Upper lobe of left lung (tissue), 6 donors: ENCODE data around the gene TCHP. TPM values are rescaled to one million over a fixed set of nuclear protein-coding genes. Genes with fewer than 3 reads are reported as not detected.
A peak's percentile ranks its signal among the peaks of the same experiment; 100 is the strongest.

Experiments used
- ATAC-seq, 2 donors: fragments of 200-7000 bp; cut with Tn5 transposase; one replicate each; pipeline ENCODE4 v1.9.1; 2022; ENCODE audit warnings: mild to moderate bottlenecking in 2 of 2, moderate library complexity in 2 of 2; ENCODE audit not compliant: low FRiP score in 2 of 2
- DNase-seq, 2 donors: peaks; one replicate each; pipeline ENCODE4 v3.0.0-alpha.2; 2019 to 2020
- H3K27ac ChIP-seq, 4 donors: fragments of 200-600 bp; sonication (generic); one replicate each; pipeline ENCODE4 v1.5.1; 2016 to 2019
- H3K27me3 ChIP-seq, 4 donors: fragments of 200-600 bp; sonication (generic); one replicate each; pipeline ENCODE4 v1.5.1; 2017 to 2019
- H3K36me3 ChIP-seq, 4 donors: fragments of 200-600 bp; sonication (generic); one replicate each; pipeline ENCODE4 v1.5.1; 2016 to 2019
- H3K4me1 ChIP-seq, 4 donors: fragments of 200-600 bp; sonication (generic); one replicate each; pipeline ENCODE4 v1.5.1; 2018 to 2019
- H3K4me3 ChIP-seq, 4 donors: fragments of 200-600 bp; sonication (generic); one replicate each; pipeline ENCODE4 v1.5.1; 2017 to 2019; ENCODE audit warnings: mild to moderate bottlenecking in 2 of 4, moderate library complexity in 1 of 4
- H3K9me3 ChIP-seq, 4 donors: fragments of 200-600 bp; sonication (generic); one replicate each; pipeline ENCODE4 v1.5.1; 2018 to 2019
- EP300 ChIP-seq, 4 donors: sonication (generic); formaldehyde crosslinking; IDR thresholded peaks; one replicate each; pipeline ENCODE4 v1.5.1; 2017; ENCODE audit warnings: antibody characterized with exemption in 4 of 4, control low read depth in 2 of 4
- POLR2A ChIP-seq, 4 donors: fragments of 450-650 bp; IDR thresholded peaks; one replicate each; pipeline ENCODE4 v1.5.1; 2016 to 2017; ENCODE audit warnings: antibody characterized with exemption in 4 of 4, mild to moderate bottlenecking in 2 of 4
- POLR2AphosphoS5 ChIP-seq, 2 donors: sonication (generic); formaldehyde crosslinking; IDR thresholded peaks; one replicate each; pipeline ENCODE4 v1.5.1; 2017; ENCODE audit warnings: antibody characterized with exemption in 2 of 2
- WGBS, 2 donors: methylation state at CpG; one replicate each; pipeline ENCODE4 v1.1.5; 2017 to 2018; 5-methylcytosine and 5-hydroxymethylcytosine counted together
- total RNA-seq, 6 donors: library from RNA; depleted of rRNA in 4 of 6; stranded (reverse); fragments of >200 nt in 4 of 6; gene quantifications; one replicate each; pipeline versions ENCODE4 v1.1.0 to v1.2.1, GENCODE V29; 2016 to 2021
- TF ChIP-seq, protein P1 (sequence below), 6 experiments: fragments of 450-650 bp in 4 of 6; fragments of 200-600 bp in 2 of 6; sonication (generic) in 2 of 6; IDR thresholded peaks; one replicate each; pipeline ENCODE4 v1.5.1; 2016 to 2019; ENCODE audit warnings: antibody characterized with exemption in 6 of 6
- donor health status: DM: no; HTN: no; CAD: no; lungs with moderate emphysema.
- donor health status: DM: no; HTN: yes; CAD: no; lungs with severe emphysema.

The TCHP gene
- total RNA-seq, 6 donors from 2014 or later: 10.5 to 90.1 (median 29.7) TPM

GRCh38 chr12:109892165-109892715, 7.8 kb upstream of the TCHP start:
- Histone ChIP-seq H3K9me3 (no peaks in the 10 kb centered on the region), H3K27me3 (no peaks in the 10 kb centered on the region), H3K4me3 (no peak overlapping the region), H3K27ac (no peak overlapping the region), H3K4me1 (peaks cover 4 to 18% (median 12%) of the 10 kb centered on the region in 4 donors), H3K36me3 (no peaks in the 10 kb centered on the region)
- TF ChIP-seq, protein P1, sequence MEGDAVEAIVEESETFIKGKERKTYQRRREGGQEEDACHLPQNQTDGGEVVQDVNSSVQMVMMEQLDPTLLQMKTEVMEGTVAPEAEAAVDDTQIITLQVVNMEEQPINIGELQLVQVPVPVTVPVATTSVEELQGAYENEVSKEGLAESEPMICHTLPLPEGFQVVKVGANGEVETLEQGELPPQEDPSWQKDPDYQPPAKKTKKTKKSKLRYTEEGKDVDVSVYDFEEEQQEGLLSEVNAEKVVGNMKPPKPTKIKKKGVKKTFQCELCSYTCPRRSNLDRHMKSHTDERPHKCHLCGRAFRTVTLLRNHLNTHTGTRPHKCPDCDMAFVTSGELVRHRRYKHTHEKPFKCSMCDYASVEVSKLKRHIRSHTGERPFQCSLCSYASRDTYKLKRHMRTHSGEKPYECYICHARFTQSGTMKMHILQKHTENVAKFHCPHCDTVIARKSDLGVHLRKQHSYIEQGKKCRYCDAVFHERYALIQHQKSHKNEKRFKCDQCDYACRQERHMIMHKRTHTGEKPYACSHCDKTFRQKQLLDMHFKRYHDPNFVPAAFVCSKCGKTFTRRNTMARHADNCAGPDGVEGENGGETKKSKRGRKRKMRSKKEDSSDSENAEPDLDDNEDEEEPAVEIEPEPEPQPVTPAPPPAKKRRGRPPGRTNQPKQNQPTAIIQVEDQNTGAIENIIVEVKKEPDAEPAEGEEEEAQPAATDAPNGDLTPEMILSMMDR (IDR thresholded peaks at IDR 0.05): no peak
- TF ChIP-seq EP300 (IDR thresholded peaks at IDR 0.05) (no peak), POLR2A (IDR thresholded peaks at IDR 0.05) (no peak), POLR2AphosphoS5 (IDR thresholded peaks at IDR 0.05) (no peak)
- DNase-seq (no peak), ATAC-seq (no peak)
- 100% methylated on average over 1 of the region's 1 CpG for whole genome bisulfite sequencing, 2 donors

DNA sequence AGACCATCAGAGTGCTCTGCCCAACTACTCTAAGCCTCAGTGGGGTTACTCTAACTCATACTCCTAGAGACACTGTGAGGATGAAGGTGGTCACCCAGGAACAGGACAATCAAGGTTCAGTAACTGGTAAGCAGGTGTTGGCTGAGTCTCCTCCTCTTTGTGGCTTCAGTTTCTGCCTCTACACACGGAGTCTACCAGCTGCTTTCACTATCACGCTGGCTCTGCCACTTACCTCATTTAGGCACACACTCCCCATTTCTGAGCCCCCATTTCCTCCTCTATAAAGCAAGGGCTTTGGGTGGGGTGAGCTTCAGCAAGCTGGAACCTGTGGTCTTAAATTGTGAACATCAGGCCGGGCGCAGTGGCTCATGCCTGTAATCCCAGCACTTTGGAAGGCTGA, 7.3 kb upstream of the TCHP start:
- ATAC-seq (no peak), DNase-seq (no peak)
- H3K4me1 ChIP-seq: peaks cover 3 to 15% (median 9%) of the 10 kb centered on the region in 4 donors
- H3K9me3 ChIP-seq: no peaks in the 10 kb centered on the region
- H3K4me3 ChIP-seq: no peak overlapping the region
- TF ChIP-seq POLR2A (IDR thresholded peaks at IDR 0.05) (no peak), POLR2AphosphoS5 (IDR thresholded peaks at IDR 0.05) (no peak), EP300 (IDR thresholded peaks at IDR 0.05) (no peak)
- TF ChIP-seq, protein P1 (IDR thresholded peaks at IDR 0.05): no peak
- WGBS, 2 donors: 75 to 84% methylated on average over 4 of the region's 4 CpGs
- no peaks in the 10 kb centered on the region for H3K27me3 ChIP-seq
- H3K27ac ChIP-seq: no peak overlapping the region
- no peaks in the 10 kb centered on the region for H3K36me3 ChIP-seq

DNA sequence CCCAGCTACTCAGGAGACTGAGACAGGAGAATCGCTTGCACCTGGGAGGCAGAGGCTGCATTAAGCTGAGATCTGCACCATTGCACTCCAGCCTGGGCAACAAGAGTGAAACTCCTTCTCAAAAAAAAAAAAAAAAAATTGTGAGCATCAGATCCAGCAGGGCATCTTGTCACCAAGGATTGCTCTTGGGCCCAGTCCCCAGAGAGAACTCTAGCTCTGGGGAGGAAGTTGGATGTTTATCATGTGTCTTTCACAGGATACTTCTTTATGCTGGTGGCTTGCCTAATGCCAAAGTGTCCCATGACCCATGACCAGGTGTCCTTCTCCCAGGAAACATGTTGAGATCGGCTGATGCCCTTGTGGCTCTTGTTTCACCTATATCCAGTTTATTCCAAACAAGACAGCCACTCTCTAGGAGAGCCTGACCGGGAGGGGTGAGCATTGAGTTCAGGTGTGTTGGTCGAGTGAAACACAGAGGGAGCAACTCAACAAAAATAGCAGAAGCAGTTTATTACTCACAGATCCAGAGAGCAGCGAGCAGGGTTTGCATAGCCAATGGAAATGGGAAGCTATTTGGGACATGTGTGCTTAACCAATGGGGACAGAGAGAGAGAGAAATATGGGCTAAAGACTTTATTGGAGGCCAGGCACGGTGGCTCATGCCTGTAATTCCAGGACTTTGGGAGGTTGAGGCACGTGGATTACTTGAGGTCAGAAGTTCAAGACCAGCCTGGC, 6.6 kb upstream of the TCHP start:
- Histone ChIP-seq H3K27ac (no peak overlapping the region), H3K4me1 (peaks cover 0 to 9% (median 3%) of the 10 kb centered on the region in 4 donors), H3K36me3 (no peaks in the 10 kb centered on the region), H3K27me3 (no peaks in the 10 kb centered on the region), H3K4me3 (no peak overlapping the region), H3K9me3 (no peaks in the 10 kb centered on the region)
- 75 to 77% methylated on average over 7 of the region's 7 CpGs for whole genome bisulfite sequencing, 2 donors
- ATAC-seq (no peak), DNase-seq (peak in 1 of 2 donors; percentile 41)
- TF ChIP-seq, protein P1 (IDR thresholded peaks at IDR 0.05): no peak
- TF ChIP-seq POLR2A (IDR thresholded peaks at IDR 0.05) (no peak), POLR2AphosphoS5 (IDR thresholded peaks at IDR 0.05) (no peak), EP300 (IDR thresholded peaks at IDR 0.05) (no peak)

- Histone ChIP-seq H3K27me3 (no peaks in the 10 kb centered on the region), H3K4me3 (no peak overlapping the region), H3K9me3 (no peaks in the 10 kb centered on the region), H3K36me3 (no peaks in the 10 kb centered on the region), H3K27ac (no peak overlapping the region), H3K4me1 (peaks cover 6 to 8% (median 6%) of the 10 kb centered on the region in 4 donors)
- DNase-seq: no peak
- no peak for TF ChIP-seq EP300 (IDR thresholded peaks at IDR 0.05)
- no peak for TF ChIP-seq POLR2A (IDR thresholded peaks at IDR 0.05)
- no peak for TF ChIP-seq POLR2AphosphoS5 (IDR thresholded peaks at IDR 0.05)
- TF ChIP-seq, protein P1 (IDR thresholded peaks at IDR 0.05): no peak
- no peak for ATAC-seq
- 64 to 66% methylated on average over 4 of the region's 4 CpGs for WGBS, 2 donors
Measured at GRCh38 chr12:109894939-109895338, 5.1 kb upstream of the TCHP start.
